Panc1 (cell line): Measurements from ENCODE around the gene C1orf116.

ENCODE experiments used
- POLR2AphosphoS5 ChIP-seq: IDR thresholded peaks from 2 replicates; pipeline ENCODE4 v1.6.1; 2012; ENCODE audit warnings: mild to moderate bottlenecking, low read depth, low read length, moderate library complexity
- REST ChIP-seq, 2 experiments: IDR thresholded peaks; 2 replicates each; pipeline ENCODE4 v1.6.1; 2011 to 2012; ENCODE audit warnings: low read depth in 2 of 2, control low read depth in 1 of 2, low read length in 1 of 2, mild to moderate bottlenecking in 1 of 2, moderate library complexity in 1 of 2; ENCODE audit not compliant: insufficient read depth in 1 of 2

GRCh38 chr1:207067185-207067584 is 34.6 kb upstream of the C1orf116 start:
- no peak for TF ChIP-seq REST (IDR thresholded peaks at IDR 0.05; ENCODE audit: insufficient read depth in 1 of 2, low read depth in 2 of 2, low read length in 1 of 2)
- TF ChIP-seq POLR2AphosphoS5 = no peak
